NB4 (cell line): Measurements from ENCODE around the gene STRN4.

ENCODE experiments used
- POLR2A ChIP-seq: IDR thresholded peaks from 2 replicates; pipeline ENCODE4 v1.6.1; 2011; ENCODE audit warnings: mild to moderate bottlenecking; ENCODE audit not compliant: insufficient read length; ENCODE audit errors: extremely low read depth
- TF ChIP-seq, protein P1 (sequence below): IDR thresholded peaks from one replicate; pipeline ENCODE4 v1.5.1; 2012; ENCODE audit warnings: low read depth, low read length

DNA sequence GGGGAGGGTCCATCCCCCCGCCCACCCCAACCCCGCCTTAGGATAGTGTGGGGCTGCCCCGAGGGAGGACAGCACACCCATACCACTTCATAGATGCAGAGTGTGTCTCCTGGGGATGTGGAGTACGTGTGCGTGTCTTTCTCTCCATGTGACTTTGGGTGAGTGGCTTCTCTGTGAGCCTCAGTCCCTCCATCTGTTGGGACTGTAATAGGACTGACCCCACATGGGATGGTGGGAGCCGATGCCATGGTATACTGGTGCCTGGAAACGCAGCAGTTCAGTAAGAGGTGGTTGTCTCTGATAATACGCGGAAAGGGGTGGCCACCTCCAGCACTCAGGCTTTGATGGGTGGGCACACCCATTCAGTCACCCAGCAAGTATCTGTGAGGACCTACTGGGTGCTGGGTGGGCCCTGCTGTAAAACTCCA is 28.5 kb downstream of the STRN4 start:
- TF ChIP-seq, protein P1, sequence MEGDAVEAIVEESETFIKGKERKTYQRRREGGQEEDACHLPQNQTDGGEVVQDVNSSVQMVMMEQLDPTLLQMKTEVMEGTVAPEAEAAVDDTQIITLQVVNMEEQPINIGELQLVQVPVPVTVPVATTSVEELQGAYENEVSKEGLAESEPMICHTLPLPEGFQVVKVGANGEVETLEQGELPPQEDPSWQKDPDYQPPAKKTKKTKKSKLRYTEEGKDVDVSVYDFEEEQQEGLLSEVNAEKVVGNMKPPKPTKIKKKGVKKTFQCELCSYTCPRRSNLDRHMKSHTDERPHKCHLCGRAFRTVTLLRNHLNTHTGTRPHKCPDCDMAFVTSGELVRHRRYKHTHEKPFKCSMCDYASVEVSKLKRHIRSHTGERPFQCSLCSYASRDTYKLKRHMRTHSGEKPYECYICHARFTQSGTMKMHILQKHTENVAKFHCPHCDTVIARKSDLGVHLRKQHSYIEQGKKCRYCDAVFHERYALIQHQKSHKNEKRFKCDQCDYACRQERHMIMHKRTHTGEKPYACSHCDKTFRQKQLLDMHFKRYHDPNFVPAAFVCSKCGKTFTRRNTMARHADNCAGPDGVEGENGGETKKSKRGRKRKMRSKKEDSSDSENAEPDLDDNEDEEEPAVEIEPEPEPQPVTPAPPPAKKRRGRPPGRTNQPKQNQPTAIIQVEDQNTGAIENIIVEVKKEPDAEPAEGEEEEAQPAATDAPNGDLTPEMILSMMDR, result no peak
- no peak for TF ChIP-seq POLR2A
